Naive thymus-derived CD4-positive, alpha-beta T cell (primary cell): ENCODE measurements around the gene GREB1L. TPM values are rescaled to one million over a fixed set of nuclear protein-coding genes. Genes with fewer than 3 reads are reported as not detected.
"Not testable (repeated sequence)": the region's sequence is repeated elsewhere in the genome, so short reads cannot be mapped to it uniquely, and the experiment has no call there.

Experiments used
- ATAC-seq: fragments of 150-1000 bp; cut with Tn5 transposase; 2 replicates; pipeline ENCODE4 v1.10.0; 2021; ENCODE audit warnings: mild to moderate bottlenecking, moderate library complexity
- CTCF ChIA-PET: fragments of 350-600 bp; sonication (Branson Sonifier 250); formaldehyde crosslinking; loops from one replicate; lab custom pipeline; 2021; ENCODE audit warnings: antibody characterized with exemption; lab: Charles Lee
- POLR2A ChIA-PET: fragments of 350-600 bp; sonication (Branson Sonifier 250); formaldehyde crosslinking; loops from one replicate; lab custom pipeline; 2021; ENCODE audit warnings: antibody characterized with exemption, inconsistent platforms; lab: Charles Lee
- DNase-seq, 9 donors: peaks; one replicate each; pipeline versions ENCODE4 v3.0.0 to v3.0.0-alpha.2; 2020 to 2022; ENCODE audit warnings: mixed read lengths in 1 of 9
- H3K27ac ChIP-seq: one replicate; pipeline ENCODE4 v1.7.0; 2013; ENCODE audit warnings: mild to moderate bottlenecking, low read depth, low read length, moderate library complexity
- H3K27me3 ChIP-seq, 2 donors: one replicate each; pipeline ENCODE4 v1.7.0; 2013; ENCODE audit warnings: low read length in 2 of 2, mild to moderate bottlenecking in 2 of 2, moderate library complexity in 2 of 2; ENCODE audit not compliant: control insufficient read depth in 2 of 2, insufficient read depth in 2 of 2
- H3K36me3 ChIP-seq, 3 experiments: 1 replicate in 2 of 3; 2 replicates in 1 of 3; pipeline ENCODE4 v1.7.0; 2013; ENCODE audit warnings: low read length in 3 of 3, mild to moderate bottlenecking in 3 of 3, moderate library complexity in 1 of 3; ENCODE audit not compliant: insufficient read depth in 3 of 3, control insufficient read depth in 2 of 3
- H3K4me1 ChIP-seq, 2 donors: one replicate each; pipeline ENCODE4 v1.7.0; 2013; ENCODE audit warnings: low read length in 2 of 2, mild to moderate bottlenecking in 2 of 2, moderate library complexity in 1 of 2; ENCODE audit not compliant: control insufficient read depth in 2 of 2, insufficient read depth in 2 of 2
- H3K4me3 ChIP-seq: 2 replicates; pipeline ENCODE4 v1.7.0; 2013; ENCODE audit warnings: mild to moderate bottlenecking, low read length
- H3K9me3 ChIP-seq, 3 experiments: 1 replicate in 2 of 3; 2 replicates in 1 of 3; pipeline ENCODE4 v1.7.0; 2013; ENCODE audit warnings: low read length in 3 of 3; ENCODE audit not compliant: control insufficient read depth in 2 of 3
- H3K27ac Mint-ChIP-seq, 9 donors: one replicate each; pipeline ENCODE4 v1.8.0; 2020 to 2022; ENCODE audit warnings: mixed read lengths in 9 of 9, mild to moderate bottlenecking in 8 of 9, moderate library complexity in 5 of 9, inconsistent platforms in 2 of 9
- H3K27me3 Mint-ChIP-seq, 5 donors: one replicate each; pipeline ENCODE4 v1.8.0; 2021 to 2022; ENCODE audit warnings: mixed read lengths in 5 of 5, mild to moderate bottlenecking in 1 of 5
- H3K36me3 Mint-ChIP-seq, 5 donors: one replicate each; pipeline ENCODE4 v1.8.0; 2020 to 2022; ENCODE audit warnings: mixed read lengths in 5 of 5, mild to moderate bottlenecking in 3 of 5, inconsistent platforms in 1 of 5
- H3K4me1 Mint-ChIP-seq, 7 donors: one replicate each; pipeline ENCODE4 v1.8.0; 2020 to 2022; ENCODE audit warnings: mixed read lengths in 7 of 7, mild to moderate bottlenecking in 3 of 7, inconsistent platforms in 1 of 7
- H3K4me3 Mint-ChIP-seq, 10 donors: one replicate each; pipeline ENCODE4 v1.8.0; 2020 to 2022; ENCODE audit warnings: mild to moderate bottlenecking in 10 of 10, mixed read lengths in 10 of 10, moderate library complexity in 6 of 10, inconsistent platforms in 2 of 10
- H3K9me3 Mint-ChIP-seq, 11 donors: one replicate each; pipeline ENCODE4 v1.8.0; 2020 to 2022; ENCODE audit warnings: mixed read lengths in 11 of 11, mild to moderate bottlenecking in 4 of 11, inconsistent platforms in 1 of 11, moderate library complexity in 1 of 11
- intact Hi-C, 2 donors: fragments of 100-400 bp; cut with micrococcal nuclease; formaldehyde crosslinking; loops; one replicate each; pipeline ENCODE4 v1.15.1; 2023
- polyA plus RNA-seq, 2 donors: library from polyadenylated mRNA; unstranded; fragments of 300-500 nt; fragmentation: Illumina TruSeq; gene quantifications; one replicate each; pipeline ENCODE4 v1.2.3, GENCODE V29; 2021
- total RNA-seq, 6 experiments: library from RNA in 5 of 6; stranded (reverse) in 5 of 6; gene quantifications; 1 replicate in 5 of 6; 2 replicates in 1 of 6; pipeline ENCODE4 v1.2.3 and lab custom pipeline; 2021 to 2026

The GREB1L gene
- total and polyA plus RNA-seq, 7 experiments from 2014 or later = 0.09 to 0.11 TPM; not detected in 5

DNA sequence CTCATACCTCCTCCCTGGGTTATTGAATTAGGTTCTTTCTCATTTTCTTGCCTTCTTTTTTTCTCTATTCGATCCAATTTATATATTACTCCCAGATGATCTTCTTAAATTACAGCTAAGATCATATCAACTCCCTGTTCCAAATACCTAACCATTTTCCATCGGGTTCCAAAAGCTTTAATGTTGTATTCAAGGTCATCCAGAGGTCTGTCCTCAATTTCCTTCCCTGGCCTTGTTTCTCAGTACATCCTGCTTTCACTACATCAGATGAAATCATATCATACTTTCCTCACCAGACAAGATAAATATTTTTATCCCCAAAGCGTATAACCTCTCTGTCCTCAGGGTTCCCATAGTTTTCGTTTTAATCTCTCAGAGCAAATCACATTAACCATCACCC is 36.3 kb upstream of the GREB1L start:
- no peaks in the 10 kb centered on the region for H3K4me1 ChIP-seq
- no peak for DNase-seq
- H3K4me3 ChIP-seq = no peak overlapping the region
- H3K9me3 ChIP-seq = no peaks in the 10 kb centered on the region
- ChIA-PET CTCF (no interaction called here), POLR2A (no interaction called here)
- no peak overlapping the region for H3K27ac ChIP-seq
- Mint-ChIP-seq H3K4me1 (no peaks in the 10 kb centered on the region), H3K9me3 (no peaks in the 10 kb centered on the region), H3K4me3 (no peak overlapping the region), H3K27me3 (peaks cover 0 to 7% (median 6%) of the 10 kb centered on the region in 5 donors), H3K27ac (no peak overlapping the region), H3K36me3 (no peaks in the 10 kb centered on the region)
- no peaks in the 10 kb centered on the region for H3K36me3 ChIP-seq
- intact Hi-C loops = no loop called here
- H3K27me3 ChIP-seq = no peaks in the 10 kb centered on the region
- ATAC-seq = no peak

DNA sequence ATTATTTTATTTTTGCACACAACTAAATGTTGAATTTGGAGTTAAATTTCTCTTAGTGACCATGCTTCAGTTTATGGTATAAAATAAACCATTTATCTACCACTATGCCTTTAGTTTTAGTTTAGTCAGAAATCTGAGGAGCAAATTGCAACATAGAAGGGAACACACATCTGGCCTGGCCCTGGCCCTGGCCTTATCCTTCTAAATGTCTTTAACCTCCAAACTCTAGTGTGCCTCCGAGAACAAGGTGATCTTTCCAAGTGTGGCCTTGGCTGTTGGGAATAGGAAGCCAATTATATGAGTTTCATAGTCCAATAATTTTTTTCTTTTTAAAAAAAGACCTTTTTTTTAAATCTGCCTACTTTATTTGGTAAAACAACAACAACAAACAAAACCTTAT is 31.8 kb upstream of the GREB1L start:
- H3K4me3 ChIP-seq = no peak overlapping the region
- ChIA-PET CTCF (no interaction called here), POLR2A (no interaction called here)
- no peaks in the 10 kb centered on the region for H3K9me3 ChIP-seq
- Mint-ChIP-seq H3K4me3 (no peak overlapping the region), H3K36me3 (no peaks in the 10 kb centered on the region), H3K9me3 (no peaks in the 10 kb centered on the region), H3K4me1 (no peaks in the 10 kb centered on the region), H3K27me3 (peaks cover 0 to 5% (median 3%) of the 10 kb centered on the region in 5 donors), H3K27ac (no peak overlapping the region)
- no peaks in the 10 kb centered on the region for H3K27me3 ChIP-seq
- ATAC-seq (no peak), DNase-seq (no peak)
- no peaks in the 10 kb centered on the region for H3K4me1 ChIP-seq
- H3K27ac ChIP-seq = no peak overlapping the region
- H3K36me3 ChIP-seq = no peaks in the 10 kb centered on the region
- intact Hi-C loops = no loop called here

DNA sequence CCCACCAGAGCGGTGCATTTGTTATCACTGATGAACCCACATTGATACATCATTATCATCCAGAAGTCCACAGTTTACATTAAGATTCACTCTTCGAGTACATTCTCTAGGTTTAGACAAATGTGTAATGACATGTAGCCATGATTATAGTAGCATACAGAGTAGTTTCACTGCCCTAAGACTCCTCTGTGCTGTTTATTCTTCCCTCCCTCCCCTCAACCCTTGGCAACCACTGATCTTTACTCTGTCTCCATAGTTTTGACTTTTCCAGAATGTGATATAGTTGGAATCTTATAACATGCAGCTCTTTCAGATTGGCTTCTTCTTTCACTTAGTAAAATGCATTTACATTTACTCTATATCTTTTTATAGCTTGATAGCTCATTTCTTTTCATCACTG is 31.2 kb upstream of the GREB1L start:
- no peaks in the 10 kb centered on the region for H3K9me3 Mint-ChIP-seq
- H3K27ac ChIP-seq = no peak overlapping the region
- H3K27me3 ChIP-seq = no peaks in the 10 kb centered on the region
- H3K4me3 Mint-ChIP-seq = no peak overlapping the region
- ChIA-PET POLR2A (no interaction called here), CTCF (no interaction called here)
- DNase-seq (no peak), ATAC-seq (no peak)
- H3K36me3 Mint-ChIP-seq = no peaks in the 10 kb centered on the region
- H3K4me3 ChIP-seq = no peak overlapping the region
- no peaks in the 10 kb centered on the region for H3K4me1 Mint-ChIP-seq
- no peaks in the 10 kb centered on the region for H3K36me3 ChIP-seq
- H3K27me3 Mint-ChIP-seq = peaks cover 0 to 8% (median 3%) of the 10 kb centered on the region in 5 donors
- H3K27ac Mint-ChIP-seq = no peak overlapping the region
- intact Hi-C loops = no loop called here
- no peaks in the 10 kb centered on the region for H3K9me3 ChIP-seq
- no peaks in the 10 kb centered on the region for H3K4me1 ChIP-seq

DNA sequence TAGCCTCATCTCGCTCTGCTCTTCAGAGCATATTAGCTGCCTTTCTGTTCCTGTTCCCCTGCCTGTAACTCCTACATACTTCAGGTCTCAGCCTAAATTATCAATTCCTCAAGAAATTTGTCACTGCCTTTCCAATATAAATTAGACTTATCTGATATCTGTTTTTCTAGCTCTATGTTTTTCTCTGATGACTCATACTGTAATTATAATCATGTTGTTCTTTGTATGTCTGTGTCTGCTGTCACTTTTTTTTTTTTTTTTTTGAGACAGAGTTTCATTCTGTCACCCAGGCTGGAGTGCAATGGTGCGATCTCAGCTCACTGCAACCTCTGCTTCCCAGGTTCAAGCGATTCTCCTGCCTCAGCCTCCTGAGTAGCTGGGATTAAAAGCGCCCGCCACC is 27.6 kb upstream of the GREB1L start:
- intact Hi-C loops, ATAC-seq, POLR2A ChIA-PET, H3K36me3 ChIP-seq, H3K27me3 ChIP-seq, H3K27me3 Mint-ChIP-seq, H3K4me1 ChIP-seq, H3K27ac Mint-ChIP-seq, H3K4me3 ChIP-seq, H3K4me1 Mint-ChIP-seq, DNase-seq, H3K9me3 ChIP-seq, H3K27ac ChIP-seq, H3K9me3 Mint-ChIP-seq, H3K36me3 Mint-ChIP-seq, CTCF ChIA-PET: not testable (repeated sequence)
- peak overlapping the region in 1 of 10 donors; percentile 20 for H3K4me3 Mint-ChIP-seq

DNA sequence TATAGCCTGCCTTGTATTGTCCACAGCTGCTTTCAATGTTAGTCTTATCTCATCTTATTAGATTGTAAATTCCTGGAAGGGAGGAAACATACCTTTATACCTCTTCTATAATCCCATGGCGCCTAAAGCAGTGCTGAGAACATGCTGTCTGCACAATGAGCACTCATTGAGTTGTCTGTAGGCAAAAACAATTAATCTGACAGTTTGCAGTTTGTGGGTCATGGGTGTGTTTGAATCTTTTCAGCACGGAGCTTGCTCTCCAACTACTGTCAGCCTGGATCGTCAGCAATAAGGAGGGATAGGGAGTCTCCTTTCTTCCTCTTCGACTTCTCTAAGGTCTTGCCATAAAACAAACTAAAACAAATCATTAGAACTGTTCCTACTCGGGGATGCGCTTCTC is 26.5 kb upstream of the GREB1L start:
- no peaks in the 10 kb centered on the region for H3K9me3 Mint-ChIP-seq
- H3K36me3 ChIP-seq = no peaks in the 10 kb centered on the region
- H3K4me1 Mint-ChIP-seq = no peaks in the 10 kb centered on the region
- ChIA-PET POLR2A (no interaction called here), CTCF (no interaction called here)
- ATAC-seq = no peak
- H3K27ac Mint-ChIP-seq = no peak overlapping the region
- H3K4me3 Mint-ChIP-seq = no peak overlapping the region
- H3K27me3 ChIP-seq = no peaks in the 10 kb centered on the region
- no peaks in the 10 kb centered on the region for H3K9me3 ChIP-seq
- H3K36me3 Mint-ChIP-seq = no peaks in the 10 kb centered on the region
- intact Hi-C loops = no loop called here
- H3K27ac ChIP-seq = no peak overlapping the region
- peaks cover 0 to 9% (median 9%) of the 10 kb centered on the region in 5 donors for H3K27me3 Mint-ChIP-seq
- no peak overlapping the region for H3K4me3 ChIP-seq
- no peaks in the 10 kb centered on the region for H3K4me1 ChIP-seq
- no peak for DNase-seq

DNA sequence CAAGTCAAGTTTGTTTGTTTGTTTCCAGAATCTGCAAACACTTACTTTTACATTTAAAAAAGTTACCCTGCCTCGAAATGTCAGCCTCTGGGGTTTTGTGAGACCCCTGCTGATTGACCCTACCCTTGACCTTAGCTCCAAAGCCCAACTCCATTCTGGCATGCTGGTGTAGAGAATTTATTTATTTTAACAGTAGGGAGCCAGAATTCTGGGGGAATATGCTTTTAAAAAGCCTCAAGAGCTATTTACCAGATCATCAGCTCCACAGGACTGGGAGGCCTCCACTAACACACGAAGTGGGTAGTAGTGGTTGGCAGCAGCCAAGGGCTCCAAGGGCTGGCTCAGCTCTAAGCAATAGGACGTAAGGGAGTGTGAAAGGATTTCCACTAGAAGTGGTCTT is 23.2 kb upstream of the GREB1L start:
- no peaks in the 10 kb centered on the region for H3K4me1 ChIP-seq
- CTCF ChIA-PET = no interaction called here
- Mint-ChIP-seq H3K4me1 (no peaks in the 10 kb centered on the region), H3K9me3 (no peaks in the 10 kb centered on the region), H3K36me3 (no peaks in the 10 kb centered on the region), H3K4me3 (no peak overlapping the region), H3K27me3 (peaks cover 0 to 9% (median 7%) of the 10 kb centered on the region in 5 donors), H3K27ac (no peak overlapping the region)
- no peak overlapping the region for H3K4me3 ChIP-seq
- DNase-seq (no peak), ATAC-seq (no peak)
- no peaks in the 10 kb centered on the region for H3K36me3 ChIP-seq
- no peaks in the 10 kb centered on the region for H3K9me3 ChIP-seq
- H3K27me3 ChIP-seq = no peaks in the 10 kb centered on the region
- POLR2A ChIA-PET = no interaction called here
- no peak overlapping the region for H3K27ac ChIP-seq
- intact Hi-C loops = no loop called here

DNA sequence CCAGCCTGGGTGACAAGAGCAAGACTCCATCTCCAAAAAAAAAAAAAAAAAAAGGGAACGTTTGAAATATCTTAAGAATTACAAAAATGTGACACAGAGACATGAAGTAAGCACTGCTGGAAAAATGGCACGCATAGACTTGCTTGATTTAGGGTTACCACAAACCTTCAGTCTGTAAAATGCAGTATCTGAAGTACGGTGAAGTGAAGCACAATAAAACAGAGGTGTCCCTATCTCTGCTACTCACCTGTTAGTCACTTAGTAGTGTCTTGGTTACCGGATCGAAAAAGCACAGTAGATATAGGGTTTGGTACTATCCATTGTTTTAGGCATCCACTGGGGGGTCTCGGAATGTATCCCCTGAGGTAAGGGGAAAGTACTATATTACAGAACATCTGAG is 11.6 kb upstream of the GREB1L start:
- Histone ChIP-seq H3K27ac (no peak overlapping the region), H3K9me3 (no peaks in the 10 kb centered on the region), H3K27me3 (no peaks in the 10 kb centered on the region), H3K36me3 (no peaks in the 10 kb centered on the region), H3K4me1 (no peaks in the 10 kb centered on the region), H3K4me3 (no peak overlapping the region)
- POLR2A ChIA-PET = no interaction called here
- Mint-ChIP-seq H3K36me3 (peaks cover 0 to 4% (median 0%) of the 10 kb centered on the region in 5 donors), H3K27me3 (peaks cover 0 to 16% (median 8%) of the 10 kb centered on the region in 5 donors), H3K9me3 (peaks cover 0 to 4% (median 0%) of the 10 kb centered on the region in 11 donors), H3K4me3 (no peak overlapping the region), H3K27ac (no peak overlapping the region), H3K4me1 (no peaks in the 10 kb centered on the region)
- DNase-seq (no peak), ATAC-seq (no peak)
- CTCF ChIA-PET = no interaction called here
- intact Hi-C loops = no loop called here
